ENCODE results near the gene CCK. TPM values are rescaled to one million over a fixed set of nuclear protein-coding genes. Genes with fewer than 3 reads are reported as not detected.
"Not testable (repeated sequence)": the region's sequence is repeated elsewhere in the genome, so short reads cannot be mapped to it uniquely, and the experiment has no call there.

The CCK gene
- total RNA-seq, 1 donor from 2014 or later, result not detected

DNA sequence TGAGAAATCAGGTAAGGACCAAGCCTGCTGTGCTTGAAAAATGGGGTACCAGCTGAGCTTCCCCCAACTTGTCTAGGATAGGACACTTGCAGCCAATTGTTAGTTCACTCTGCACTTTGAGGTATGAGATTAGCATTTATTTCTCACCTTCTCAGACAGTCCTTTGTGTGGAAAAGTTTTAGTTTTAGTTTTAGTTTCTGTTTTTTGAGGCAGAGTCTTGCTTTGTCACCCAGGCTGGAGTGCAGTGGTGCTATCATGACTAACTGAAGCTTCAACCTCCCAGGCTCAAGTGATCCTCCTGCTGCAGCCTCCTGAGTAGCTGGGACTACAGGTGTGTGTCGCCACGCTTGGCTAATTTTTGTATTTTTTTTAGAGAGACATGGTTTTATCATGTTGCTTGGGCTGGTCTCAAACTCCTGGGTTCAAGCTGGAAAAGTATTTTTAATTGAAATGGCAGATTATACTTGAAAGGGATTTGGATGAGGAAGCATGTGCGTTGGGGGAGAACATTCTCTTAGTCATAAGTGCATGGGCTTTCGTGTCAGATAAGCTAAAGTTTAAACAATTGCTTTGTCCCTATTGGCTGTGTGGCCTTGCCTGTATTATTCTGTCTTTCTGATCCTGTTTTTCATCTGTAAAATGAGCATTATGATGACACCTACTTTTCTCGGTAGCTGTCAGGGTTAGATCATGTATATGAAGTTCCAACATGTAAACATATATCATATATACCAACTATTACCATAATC is 25.2 kb upstream of the CCK start:
- DNase-seq (ENCODE audit: low spot score in 2 of 2), result no peak
- Histone ChIP-seq H3K27ac (no peak overlapping the region), H3K4me3 (no peak overlapping the region), H3K27me3 (no peaks in the 10 kb centered on the region), H3K9me3 (no peaks in the 10 kb centered on the region), H3K36me3 (no peaks in the 10 kb centered on the region), H3K4me1 (no peaks in the 10 kb centered on the region)
- intact Hi-C loops (cut with DNase I), result no loop called here
- TF ChIP-seq, protein P1, sequence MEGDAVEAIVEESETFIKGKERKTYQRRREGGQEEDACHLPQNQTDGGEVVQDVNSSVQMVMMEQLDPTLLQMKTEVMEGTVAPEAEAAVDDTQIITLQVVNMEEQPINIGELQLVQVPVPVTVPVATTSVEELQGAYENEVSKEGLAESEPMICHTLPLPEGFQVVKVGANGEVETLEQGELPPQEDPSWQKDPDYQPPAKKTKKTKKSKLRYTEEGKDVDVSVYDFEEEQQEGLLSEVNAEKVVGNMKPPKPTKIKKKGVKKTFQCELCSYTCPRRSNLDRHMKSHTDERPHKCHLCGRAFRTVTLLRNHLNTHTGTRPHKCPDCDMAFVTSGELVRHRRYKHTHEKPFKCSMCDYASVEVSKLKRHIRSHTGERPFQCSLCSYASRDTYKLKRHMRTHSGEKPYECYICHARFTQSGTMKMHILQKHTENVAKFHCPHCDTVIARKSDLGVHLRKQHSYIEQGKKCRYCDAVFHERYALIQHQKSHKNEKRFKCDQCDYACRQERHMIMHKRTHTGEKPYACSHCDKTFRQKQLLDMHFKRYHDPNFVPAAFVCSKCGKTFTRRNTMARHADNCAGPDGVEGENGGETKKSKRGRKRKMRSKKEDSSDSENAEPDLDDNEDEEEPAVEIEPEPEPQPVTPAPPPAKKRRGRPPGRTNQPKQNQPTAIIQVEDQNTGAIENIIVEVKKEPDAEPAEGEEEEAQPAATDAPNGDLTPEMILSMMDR (IDR thresholded peaks at IDR 0.05), result no peak

DNA sequence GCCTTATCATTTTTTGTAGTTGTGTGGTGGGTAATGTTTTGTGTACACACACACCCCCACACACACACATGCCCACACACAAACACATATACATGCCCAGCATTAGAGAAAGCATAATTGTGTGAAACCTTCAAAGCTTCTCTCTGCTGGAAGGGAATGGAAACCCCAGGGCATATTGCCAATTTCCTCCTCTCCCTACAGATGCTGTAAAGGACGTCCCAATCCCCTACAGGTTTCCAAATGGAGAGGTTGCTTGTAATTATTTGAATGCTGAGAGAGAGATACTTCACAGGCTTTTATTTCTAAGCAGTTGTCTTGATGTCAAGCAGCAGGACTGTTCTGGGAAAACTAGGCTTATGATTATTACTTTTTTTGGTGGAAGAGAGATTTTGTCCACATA is 23.0 kb upstream of the CCK start:
- Histone ChIP-seq H3K27me3 (no peaks in the 10 kb centered on the region), H3K27ac (no peak overlapping the region), H3K9me3 (no peaks in the 10 kb centered on the region), H3K36me3 (no peaks in the 10 kb centered on the region), H3K4me3 (no peak overlapping the region), H3K4me1 (no peaks in the 10 kb centered on the region)
- no peak for DNase-seq (ENCODE audit: low spot score in 2 of 2)
- TF ChIP-seq, protein P1 (IDR thresholded peaks at IDR 0.05), result no peak
- intact Hi-C loops (cut with DNase I), result no loop called here

DNA sequence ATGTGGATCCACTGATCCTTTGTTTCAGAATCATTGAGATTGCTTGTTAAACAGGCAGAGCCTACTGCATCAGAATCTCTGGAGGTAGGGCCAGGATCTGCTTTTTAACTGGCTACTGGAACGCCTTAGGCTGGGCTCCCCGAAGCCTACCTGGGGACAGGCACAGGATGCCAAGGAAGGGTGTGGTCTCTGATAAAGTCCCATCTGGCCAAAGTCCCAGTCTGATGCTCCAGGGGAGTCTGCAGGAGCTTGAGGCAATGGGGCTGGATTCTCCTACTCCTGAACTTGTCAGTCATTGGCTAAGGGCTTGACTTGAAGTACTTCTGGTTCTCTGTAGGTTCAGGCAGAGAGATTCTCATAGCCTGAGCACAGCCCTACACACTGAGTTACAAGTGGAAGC is 22.4 kb upstream of the CCK start:
- intact Hi-C loops (cut with DNase I), result no loop called here
- no peaks in the 10 kb centered on the region for H3K9me3 ChIP-seq
- DNase-seq (ENCODE audit: low spot score in 2 of 2), result no peak
- no peaks in the 10 kb centered on the region for H3K36me3 ChIP-seq
- TF ChIP-seq, protein P1 (IDR thresholded peaks at IDR 0.05), result no peak
- H3K27me3 ChIP-seq, result no peaks in the 10 kb centered on the region
- no peak overlapping the region for H3K4me3 ChIP-seq
- no peaks in the 10 kb centered on the region for H3K4me1 ChIP-seq
- no peak overlapping the region for H3K27ac ChIP-seq

DNA sequence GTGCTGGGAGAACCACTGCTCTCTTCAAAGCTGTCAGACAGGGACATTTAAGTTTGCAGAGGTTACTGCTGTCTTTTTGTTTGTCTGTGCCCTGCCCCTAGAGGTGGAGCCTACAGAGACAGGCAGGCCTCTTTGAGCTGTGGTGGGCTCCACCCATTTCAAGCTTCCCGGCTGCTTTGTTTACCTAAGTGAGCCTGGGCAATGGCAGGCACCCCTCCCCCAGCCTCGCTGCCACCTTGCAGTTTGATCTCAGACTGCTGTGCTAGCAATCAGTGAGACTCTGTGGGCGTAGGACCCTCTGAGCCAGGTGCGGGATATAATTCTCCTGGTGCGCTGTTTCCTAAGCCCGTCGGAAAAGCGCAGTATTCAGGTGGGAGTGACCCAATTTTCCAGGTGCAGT is 21.4 kb upstream of the CCK start:
- DNase-seq (ENCODE audit: low spot score in 2 of 2); H3K27me3 ChIP-seq; H3K27ac ChIP-seq; H3K4me3 ChIP-seq; intact Hi-C loops (cut with DNase I); H3K9me3 ChIP-seq; H3K4me1 ChIP-seq; H3K36me3 ChIP-seq: not testable (repeated sequence)

DNA sequence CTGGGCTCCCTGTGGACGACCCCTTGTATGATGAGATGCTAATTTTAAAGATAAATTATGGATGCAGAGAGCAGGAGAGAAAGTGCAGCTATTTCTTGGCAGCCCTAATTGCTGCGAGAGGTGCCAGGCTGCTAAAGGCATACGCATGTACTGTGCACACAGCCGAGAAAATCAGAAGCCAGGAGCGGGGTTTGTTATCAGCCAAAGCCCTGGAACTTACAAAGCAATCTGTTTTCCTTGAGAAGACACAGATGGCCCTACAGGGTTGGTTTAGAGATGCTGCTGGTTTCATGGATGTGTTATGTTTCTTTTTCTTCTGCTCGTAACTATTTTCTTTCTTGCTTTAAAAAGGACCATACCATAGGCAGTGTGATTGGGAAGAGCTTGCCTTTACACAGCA is 11.7 kb upstream of the CCK start:
- H3K4me3 ChIP-seq, result no peak overlapping the region
- no peaks in the 10 kb centered on the region for H3K27me3 ChIP-seq
- DNase-seq (ENCODE audit: low spot score in 2 of 2), result no peak
- no peaks in the 10 kb centered on the region for H3K4me1 ChIP-seq
- H3K27ac ChIP-seq, result no peak overlapping the region
- H3K9me3 ChIP-seq, result no peaks in the 10 kb centered on the region
- intact Hi-C loops (cut with DNase I), result no loop called here
- H3K36me3 ChIP-seq, result no peaks in the 10 kb centered on the region
- TF ChIP-seq, protein P1 (IDR thresholded peaks at IDR 0.05), result no peak

DNA sequence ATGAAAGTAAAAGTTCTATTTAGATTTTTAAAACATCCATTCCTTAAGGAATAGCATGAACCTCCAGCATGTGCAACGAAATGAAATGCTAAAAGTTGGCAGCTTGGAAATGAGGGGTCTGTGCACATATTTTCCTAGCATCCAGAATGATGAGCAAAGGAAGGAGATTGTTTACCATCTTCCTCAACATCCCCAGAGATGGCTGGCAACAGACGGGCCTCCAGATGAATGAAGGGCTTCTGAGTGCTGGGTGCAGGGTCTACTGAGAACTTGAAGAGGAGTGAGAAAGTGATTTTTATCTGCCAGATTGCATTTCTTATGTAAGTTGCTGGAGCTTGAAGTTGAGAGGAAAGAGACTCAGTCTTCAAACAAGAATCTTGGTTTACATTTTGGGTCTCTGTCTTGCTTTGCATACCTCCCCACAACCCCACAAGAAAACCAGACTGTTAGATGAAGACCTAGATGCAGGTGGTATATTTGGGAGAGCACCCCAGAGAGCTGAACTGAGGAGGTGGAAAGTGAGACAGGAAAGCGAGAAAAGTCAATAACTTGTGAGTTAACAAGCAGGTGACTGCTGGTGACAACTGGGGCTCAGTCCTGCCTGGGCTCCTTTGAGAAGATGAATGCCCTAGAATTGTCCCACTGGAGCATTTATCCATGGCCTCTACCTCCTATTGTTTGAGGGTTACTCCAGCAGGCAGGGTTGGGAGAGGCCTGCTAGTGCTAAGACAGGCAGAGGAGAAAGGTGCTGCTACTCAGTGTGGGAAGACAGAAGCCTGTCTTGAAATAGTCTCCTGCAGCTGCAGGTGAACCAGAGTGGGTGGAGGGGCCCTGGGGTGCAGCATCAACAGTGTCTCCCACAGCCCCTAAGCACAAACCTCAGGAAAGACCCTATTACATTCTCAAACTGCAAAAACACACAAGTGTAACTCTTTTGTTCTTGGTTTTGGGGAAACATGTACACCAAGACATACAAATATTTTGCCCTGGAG is 10.5 kb upstream of the CCK start:
- intact Hi-C loops (cut with DNase I), result no loop called here

More for the DNA sequence above, 10.5 kb upstream of the CCK start:
- no peak overlapping the region for H3K4me3 ChIP-seq
- no peaks in the 10 kb centered on the region for H3K36me3 ChIP-seq
- no peak for DNase-seq (ENCODE audit: low spot score in 2 of 2)
- TF ChIP-seq, protein P1 (IDR thresholded peaks at IDR 0.05), result no peak
- H3K4me1 ChIP-seq, result no peaks in the 10 kb centered on the region
- no peaks in the 10 kb centered on the region for H3K9me3 ChIP-seq
- H3K27me3 ChIP-seq, result no peaks in the 10 kb centered on the region
- H3K27ac ChIP-seq, result no peak overlapping the region
